CMK (cell line): ENCODE results near the gene NAPB.
A peak's percentile ranks its signal among the peaks of the same experiment; 100 is the strongest.

Source experiments
- DNase-seq: peaks from one replicate; pipeline ENCODE4 v3.0.0-alpha.2; 2010; ENCODE audit warnings: low read depth

The NAPB gene

DNA sequence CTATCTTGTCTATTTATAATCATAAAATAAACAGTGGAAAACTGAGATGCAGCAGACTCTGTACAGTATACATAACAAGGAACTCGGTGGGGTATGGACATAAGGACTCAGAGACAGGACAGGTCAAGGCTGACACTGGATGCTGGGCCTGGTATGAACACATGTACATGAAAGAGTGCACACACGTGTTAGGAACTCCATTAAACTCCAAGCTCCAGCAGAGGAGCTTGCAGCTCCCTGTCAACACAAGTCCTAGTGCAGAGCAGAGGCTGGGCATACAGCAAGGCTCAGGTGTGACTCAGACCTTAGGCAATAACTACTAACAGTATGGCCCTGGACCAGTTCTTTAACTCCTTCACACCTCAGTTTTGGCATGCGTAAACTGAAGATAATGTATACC lies 17.1 kb downstream of the NAPB start:
- DNase-seq: no peak

DNA sequence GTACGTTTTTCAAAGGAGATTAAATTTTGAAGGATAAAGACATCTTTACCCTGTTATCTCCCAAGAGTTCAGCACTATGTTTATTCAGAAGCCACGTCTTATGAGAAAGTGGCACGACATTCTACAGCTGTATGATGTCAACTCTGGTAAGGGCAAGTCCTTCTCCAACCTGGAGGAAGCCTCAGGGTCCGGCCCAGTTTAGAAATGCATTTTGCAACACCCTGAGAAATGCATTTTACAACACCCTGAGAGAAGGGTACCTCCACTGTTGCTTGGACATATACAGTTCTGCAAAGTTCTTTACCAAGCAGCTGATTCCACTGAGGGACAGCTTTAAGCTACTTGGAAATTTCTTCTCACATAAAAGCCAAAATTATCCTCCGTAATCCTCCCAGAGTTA lies 17.5 kb downstream of the NAPB start:
- no peak for DNase-seq

DNA sequence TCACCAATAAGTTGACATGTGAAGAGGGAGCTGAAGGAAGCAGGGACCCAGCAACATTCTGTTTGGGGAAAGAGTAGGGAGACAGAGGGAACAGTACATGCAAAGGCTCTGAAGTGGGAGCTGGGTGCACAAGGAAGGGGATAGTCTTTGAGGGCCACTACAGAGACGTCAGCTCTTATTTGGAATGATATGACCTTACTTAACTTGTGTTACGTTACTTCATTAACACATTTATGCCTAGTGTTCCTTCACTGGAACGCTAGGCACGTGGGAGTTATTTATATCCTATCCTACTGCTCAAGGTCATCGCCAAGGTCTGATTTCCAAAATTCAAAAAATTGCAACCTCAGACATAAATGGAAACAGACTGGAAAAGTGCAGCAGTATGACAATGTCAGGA lies 20.2 kb downstream of the NAPB start:
- DNase-seq: no peak

DNA sequence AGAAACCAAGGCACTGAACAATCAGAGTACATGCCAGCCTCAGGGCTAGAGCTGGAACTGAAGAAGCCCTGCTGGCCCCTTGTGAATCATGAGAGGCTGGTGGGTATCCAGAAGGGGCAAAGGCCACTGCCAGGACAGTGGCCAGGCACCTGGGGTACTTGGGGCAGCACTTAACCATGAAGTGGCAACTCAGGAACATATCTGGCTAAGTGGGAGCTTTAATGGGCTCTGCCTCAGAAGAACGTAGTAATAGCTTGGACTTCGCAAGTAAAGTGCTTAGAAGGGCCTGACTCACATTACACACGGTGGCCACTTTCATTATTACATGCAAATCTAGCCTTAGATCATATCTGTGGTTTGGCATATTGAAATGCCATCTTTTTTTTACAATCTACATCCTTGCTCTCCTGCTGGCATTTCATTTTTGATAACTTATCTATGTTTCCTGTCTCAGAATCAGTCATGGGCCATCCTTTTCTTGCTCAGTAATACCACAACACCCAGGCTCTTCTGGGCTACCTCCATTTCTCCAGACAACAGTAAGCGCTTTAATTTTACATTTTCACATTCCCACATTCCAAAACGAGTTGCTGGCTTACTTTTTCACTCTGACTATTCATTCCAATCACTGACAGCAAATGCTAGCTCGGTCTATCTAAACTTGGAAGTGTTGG lies 21.6 kb downstream of the NAPB start:
- peak; percentile 30 for DNase-seq

DNA sequence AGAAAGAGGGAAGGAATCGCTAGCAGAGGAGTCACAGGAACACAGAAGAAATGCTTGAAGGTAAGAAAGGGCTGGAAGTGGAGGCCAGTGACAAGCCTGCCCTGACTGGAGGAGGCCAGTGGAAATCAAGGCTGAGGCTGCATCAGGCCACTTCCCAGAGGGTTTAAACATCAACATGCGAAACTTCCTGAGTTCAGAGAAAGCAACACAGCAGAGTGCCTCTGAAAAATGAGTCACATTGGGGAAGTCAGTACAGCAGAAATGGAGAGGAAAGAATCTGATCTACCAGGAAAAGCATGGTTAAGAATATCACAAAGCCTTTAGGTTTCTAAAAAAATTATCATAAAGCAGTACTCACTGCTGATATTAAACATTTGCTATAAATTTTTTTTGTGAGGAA lies 23.3 kb downstream of the NAPB start:
- DNase-seq: no peak

DNA sequence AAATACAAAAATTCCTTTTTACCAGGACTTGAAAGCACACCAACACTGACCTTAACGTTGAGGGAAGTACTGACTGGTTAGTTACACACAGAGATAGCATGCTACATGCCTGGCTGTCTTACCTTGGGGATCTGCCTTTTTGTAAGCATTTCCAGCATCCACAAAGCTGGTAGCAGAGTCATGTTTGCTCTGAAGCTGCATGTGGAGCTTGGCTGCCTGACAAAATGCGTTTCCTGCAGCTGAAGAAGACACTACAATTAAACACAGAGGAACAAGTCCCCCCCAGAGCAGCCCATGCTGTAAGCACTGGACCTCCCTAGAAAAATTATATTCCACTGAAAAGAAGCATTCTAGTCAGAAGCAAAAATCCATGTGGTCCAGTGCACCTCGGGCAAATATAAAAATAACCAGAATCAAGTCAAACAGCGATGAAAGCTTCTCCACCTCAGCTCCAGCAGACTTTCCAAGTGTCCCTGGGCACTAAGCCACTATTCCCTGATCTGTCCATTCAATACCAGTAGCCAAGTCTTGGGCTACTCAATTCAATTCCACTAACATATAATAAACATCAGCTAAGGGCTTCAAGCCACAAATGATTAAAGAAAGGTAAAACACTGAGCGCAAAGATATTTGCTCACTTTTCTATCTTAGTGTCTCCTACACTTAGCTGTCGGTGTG lies 24.2 kb downstream of the NAPB start:
- DNase-seq: no peak

DNA sequence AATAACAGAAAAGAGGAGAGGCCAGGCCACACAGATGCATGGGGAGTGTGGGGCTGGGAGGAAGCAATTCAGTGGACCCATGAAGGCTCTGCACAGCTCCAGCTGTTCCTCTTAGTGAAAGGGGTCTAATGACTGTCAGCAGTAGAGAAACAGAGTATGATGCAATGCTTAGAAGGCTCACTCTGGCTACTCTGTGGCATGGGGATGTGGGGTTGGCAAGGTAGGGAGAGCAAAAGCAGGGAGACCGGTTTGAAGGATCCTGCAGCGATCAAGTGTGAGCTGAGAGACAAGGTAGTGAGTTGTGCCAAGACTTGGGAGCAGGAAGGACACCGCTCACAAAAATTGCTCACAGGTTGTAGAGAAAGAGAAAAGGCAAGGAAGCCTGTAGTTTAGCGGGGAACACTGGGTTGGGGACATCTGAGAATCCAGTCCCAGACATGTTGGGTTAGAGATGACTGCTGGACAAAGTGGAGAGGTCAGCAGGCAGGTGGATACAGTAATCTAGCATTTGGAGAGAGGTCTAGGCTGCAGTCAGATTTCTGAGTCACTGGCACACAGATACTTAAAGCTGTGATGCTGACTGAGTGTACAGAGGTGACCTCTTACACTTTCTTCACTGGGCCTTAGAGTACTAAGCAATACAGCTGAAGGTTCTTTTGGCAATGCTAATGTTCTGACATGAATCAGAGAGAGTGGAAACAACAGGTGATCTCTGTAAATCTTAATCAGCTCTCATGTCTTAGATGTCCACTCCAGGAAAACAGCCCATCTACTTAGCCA lies 27.1 kb downstream of the NAPB start:
- no peak for DNase-seq

DNA sequence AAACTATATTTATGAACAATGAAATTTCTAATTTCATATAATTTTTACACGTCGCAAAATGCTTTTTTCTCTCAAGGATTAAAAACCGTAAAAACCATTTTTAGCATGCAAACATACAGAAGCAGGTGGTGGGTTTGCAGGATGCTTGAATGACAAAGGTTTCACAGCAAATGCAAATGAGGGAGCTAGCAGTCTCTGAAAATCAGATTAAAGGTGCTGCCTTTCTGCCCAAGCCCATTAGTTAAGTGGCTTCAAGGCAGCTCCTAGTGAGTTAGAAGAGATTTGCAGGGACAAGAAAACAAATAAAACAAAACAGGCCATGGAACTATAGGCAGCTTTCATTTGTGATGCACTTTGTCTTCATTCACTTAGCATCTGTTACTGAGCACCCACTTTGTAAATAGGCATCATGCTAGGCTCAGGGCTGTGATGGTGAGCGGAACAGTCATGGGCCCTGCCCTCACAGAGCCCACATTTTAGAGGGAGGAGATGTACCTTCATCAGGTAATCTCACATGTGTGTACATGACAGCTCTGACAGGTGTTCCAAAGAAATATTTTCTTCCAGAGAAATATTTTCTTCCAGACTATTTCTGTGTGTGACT lies 29.5 kb downstream of the NAPB start:
- DNase-seq: no peak

DNA sequence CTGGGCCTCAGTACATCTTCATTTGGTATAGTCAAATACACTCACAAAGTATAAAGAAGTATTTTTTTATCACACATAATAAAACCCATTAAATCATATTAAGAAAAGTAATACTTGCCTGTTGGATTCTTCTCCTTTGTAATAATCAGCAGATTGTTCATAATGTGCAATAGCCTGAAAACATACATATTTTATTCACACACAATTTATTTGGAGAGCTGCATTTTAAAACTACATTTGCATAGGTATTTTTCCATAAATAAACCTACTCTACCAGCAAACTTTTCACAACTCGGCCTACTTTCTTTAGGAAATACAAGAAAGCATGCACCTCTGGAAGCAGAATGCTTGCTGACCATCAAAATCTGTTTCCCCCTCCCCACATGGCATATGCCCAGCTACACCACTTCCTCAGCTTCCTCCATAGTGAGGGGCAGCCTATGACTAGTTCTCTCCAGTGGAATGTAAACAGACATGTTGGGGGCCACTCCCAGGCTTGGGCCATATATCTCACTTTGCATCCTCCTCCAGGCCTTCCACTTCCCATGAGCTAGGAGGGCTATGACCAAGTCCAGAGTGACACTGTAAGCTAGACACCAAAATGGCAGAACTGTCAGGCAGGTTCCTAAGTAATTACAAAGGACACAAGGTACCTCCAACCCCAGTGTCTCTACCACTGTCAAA lies 31.1 kb downstream of the NAPB start:
- DNase-seq: no peak

DNA sequence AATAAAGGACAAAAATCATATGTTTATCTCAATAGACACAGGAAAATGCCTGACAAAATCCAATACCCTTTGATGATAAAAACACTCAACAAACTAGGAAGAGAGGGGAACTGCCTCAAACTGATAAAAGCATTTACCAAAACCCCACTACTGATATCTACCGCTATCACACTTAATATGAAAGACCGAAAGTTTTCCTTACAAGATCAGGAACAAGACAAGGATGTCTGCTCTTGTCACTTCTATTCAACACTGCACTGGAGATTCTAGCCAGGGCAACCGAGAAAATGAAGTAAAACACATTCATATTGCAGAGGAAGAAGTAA lies 34.2 kb downstream of the NAPB start:
- DNase-seq: peak; percentile 82

DNA sequence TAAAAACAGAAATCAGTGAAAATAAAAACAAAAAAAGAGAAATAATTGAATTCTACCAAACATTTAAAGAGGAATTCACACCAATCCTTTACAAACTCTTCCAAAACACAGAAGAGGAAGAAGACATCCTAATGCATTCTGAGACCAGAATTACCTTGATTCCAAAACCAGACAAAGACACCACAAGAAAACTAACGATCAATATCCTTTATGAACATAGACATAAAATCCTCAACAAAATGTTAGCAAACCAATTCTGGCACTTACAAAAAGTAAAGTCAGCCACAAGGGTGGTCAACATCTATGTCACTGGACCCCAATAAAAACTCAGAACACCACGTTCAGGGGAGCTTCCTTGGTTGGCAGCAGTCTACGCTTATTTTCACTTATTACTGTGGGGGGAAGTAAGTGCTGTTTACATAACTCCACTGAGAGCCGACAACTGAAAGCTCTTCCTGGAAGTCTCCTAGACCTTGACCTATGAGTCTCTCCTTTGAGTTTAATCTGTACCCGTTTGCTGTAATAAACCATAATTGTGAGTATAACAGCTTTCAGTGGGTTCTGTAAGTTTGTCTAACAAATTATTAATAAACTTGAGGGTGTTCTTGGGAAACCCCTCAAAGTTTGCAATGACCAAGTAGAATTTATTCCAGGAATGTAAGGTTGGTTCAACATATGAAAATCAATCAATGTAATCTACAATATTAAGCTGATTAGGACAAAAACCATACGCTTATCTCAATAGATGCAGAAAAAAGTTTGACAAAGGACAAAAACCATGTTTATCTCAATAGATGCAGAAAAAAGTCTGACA lies 34.8 kb downstream of the NAPB start:
- peak; percentile 8 for DNase-seq

DNA sequence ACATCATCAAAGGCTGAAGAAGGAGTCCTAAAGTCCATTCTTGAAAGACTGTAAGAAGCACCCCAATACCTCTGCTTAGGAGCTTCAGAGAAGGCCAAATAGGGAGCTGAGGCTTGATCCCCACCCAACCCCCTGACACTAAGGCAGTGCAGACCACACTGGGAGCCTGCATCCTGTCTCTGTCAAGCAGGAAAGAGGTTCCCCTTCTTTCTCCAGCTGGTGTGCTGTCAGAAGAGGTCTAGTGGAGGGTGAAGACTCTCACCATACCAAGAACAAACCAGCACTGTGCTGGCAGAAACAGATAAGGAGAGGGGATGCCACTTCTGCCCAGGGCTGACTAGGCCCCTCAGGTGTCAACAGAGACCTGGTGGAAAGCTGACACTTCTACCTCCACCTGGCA lies 39.4 kb downstream of the NAPB start:
- DNase-seq: no peak

DNA sequence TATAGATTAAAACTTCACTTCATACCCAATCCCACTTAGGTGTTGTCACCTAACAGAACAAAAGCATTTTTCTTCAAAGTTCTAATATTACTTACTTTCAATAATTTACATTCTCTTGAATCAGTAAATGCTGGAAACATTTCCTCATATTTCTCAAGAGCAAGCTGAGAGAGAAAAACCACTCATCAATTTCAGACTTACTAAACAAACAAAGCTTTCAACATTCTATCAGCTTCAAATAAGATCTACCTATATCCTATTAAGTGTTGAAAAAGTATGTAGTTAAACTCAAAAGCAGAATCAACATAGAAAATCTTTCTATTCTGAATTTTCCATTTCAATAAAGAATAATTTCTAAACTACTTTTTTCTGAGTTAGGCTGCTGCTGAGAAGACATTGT lies 41.5 kb downstream of the NAPB start:
- no peak for DNase-seq

DNA sequence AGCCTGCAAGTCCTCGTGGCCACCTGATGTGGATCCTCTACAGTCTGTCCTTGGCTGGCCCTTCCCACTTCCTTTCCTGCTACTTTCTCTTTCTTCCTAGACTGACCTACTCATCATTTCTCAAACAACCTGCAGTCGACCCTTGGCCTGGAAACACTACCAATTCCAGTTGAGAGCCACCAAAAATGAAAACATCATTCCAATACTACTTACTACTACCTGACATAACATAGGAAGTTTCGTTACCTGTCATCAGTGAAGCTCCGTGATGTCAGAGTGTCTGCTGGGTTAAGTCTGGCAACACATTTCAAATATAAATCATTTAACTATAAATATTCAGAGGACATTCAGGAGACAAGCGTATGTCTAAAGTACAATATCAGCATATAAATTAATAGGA lies 45.5 kb downstream of the NAPB start:
- no peak for DNase-seq

DNA sequence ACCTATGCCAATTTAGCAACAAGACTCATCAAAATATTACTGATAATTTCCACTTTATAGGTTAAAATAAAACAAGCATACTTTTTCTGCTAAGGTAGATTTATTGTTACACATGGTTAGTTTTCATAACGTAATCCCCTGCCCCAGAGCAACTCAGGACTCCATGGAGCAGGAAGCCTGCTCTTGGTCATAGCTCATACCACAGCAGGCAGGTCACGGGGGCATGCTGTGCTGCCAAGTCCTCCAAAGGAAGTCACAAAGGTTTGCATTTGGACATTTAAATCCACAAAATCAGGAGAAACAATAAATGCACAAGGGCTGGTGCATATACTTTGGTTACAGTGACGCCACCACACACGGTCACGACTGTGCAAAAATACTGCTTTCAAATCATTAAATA lies 46.8 kb downstream of the NAPB start:
- DNase-seq: no peak

DNA sequence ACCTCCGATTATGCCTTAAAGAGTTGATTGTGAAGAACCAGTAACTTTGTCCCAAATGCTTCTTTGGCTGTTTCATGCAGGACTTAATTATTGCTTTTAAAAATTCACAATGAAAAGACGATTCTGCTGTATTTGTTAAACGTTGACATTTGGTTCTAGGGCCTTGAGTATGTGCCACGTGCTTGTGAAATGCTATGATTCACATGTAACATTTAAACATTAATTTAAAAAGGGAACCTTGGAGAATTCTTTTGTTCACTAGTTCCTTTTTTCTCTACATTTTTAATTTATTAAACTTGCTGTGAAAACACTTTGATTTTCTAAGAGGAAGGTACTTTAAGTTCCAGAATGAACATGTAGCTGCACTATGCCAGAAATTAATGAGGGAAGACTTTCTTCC lies 49.8 kb downstream of the NAPB start:
- DNase-seq: no peak

DNA sequence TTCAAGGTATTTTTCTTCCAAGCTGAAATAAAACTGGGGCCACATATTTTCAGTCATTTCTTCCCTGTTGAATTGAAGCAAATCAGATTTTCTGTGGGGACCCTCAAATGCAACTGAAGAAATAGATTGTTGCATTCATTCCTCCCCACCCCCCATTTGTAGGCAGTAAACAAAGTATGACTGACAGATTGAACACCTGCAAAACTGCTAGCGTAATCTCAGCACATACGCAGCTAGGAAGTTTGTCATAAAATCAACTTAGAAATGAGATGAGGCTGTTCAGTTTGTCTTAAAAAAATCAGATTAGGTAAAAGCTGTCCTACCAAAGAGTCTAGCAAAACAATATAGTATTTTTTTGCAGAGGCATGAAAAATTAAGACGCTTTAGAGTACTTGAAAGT lies 50.4 kb downstream of the NAPB start:
- no peak for DNase-seq

DNA sequence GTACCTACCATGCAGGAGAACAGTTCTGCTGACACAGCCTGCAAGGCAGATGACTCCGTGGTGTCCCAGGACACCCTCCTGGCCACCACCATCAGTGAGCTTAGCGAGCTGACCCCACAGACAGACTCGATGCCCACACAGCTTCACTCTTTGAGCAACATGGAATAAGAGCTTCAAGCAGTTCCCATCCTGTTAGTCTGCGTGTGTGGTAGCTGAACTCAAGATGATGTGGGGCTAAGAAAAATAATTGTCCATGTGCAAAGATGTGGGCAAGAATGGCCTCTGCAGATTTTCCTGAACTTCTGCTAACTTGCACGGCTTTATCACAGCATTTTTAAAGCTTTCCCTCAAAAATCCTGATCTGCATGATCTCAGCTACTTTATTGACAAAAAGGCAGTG lies 51.0 kb downstream of the NAPB start:
- DNase-seq: no peak

DNA sequence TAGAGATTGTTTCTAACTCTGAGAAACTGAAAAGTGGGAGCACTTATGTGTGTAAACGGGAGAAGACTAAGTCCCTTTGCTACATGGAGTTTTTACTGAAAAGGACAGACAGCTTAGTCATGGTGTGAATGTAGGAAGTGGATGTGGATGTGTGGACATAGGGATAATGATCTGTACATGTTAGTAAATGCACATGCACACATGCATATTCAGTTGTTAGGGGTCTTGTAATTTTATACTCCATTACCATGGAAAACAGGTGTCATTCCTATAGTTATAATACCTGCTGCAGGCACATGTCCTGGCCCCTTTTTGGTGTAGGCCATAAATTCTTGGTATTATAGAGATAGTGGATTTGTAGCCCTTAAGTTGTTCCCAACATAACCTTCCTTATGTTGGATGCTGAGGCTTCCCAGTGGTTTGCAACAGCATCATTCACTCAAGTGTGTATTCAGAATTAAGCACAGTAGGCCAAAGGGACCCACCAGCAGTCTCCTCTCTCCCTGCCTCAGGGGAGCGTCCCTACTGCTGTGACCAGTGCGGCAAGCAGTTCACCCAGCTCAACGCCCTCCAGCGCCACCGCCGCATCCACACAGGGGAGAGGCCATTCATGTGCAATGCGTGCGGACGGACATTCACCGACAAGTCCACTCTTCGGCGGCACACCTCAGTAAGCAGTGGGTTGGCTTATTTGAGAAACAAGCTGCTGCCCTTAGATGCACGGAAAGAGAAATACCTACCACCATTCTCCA lies 52.0 kb downstream of the NAPB start:
- DNase-seq: no peak

DNA sequence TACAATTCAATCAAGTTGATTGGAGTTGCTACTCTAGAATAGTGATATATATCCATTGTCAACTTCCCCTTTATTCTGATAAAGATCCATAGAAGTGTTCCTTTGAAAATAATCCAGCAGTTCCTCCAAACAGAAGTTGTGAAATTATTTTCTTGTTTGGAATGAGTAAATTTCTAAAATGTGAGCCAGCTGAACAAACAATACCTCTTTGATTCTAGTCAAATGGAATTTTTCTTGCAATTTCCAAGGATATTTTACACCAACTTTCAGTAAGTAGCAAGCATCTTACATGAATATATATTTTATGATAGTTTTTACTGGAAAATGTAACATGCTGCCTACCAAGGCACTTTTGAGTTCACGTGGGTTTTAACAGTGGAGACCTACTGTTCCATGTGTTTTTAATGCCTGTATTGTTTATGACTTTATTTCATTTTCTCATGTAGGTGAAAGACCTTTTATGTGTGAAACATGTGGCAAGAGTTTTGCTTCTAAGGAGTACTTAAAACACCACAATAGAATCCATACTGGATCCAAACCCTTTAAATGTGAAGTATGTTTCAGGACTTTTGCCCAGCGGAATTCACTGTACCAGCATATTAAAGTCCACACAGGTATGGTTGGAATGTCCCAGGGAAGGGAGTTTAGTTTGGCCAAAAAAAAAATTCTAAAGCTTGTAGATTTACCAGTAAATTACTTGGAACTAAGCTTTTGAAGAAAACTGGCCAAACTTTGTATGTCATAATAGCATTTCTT lies 52.8 kb downstream of the NAPB start:
- no peak for DNase-seq
